ENCODE data around the gene HINFP. TPM values are rescaled to one million over a fixed set of nuclear protein-coding genes. Genes with fewer than 3 reads are reported as not detected.

HINFP gene, protein sequence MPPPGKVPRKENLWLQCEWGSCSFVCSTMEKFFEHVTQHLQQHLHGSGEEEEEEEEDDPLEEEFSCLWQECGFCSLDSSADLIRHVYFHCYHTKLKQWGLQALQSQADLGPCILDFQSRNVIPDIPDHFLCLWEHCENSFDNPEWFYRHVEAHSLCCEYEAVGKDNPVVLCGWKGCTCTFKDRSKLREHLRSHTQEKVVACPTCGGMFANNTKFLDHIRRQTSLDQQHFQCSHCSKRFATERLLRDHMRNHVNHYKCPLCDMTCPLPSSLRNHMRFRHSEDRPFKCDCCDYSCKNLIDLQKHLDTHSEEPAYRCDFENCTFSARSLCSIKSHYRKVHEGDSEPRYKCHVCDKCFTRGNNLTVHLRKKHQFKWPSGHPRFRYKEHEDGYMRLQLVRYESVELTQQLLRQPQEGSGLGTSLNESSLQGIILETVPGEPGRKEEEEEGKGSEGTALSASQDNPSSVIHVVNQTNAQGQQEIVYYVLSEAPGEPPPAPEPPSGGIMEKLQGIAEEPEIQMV
- 10 to 100 TPM in 7 of 9 donors, 1 to 10 TPM in 2; 9.4 to 16.3 (median 12.8) TPM for total RNA-seq
- polyA plus RNA-seq = 10 to 100 TPM; 10.8 to 12.9 TPM
- long read RNA-seq, donor 1, partial matches to known transcripts = 0 of 6 reads
- long read RNA-seq, donor 1, other reads (novel, unspliced or antisense) = 5 of 6 reads
- long read RNA-seq, donor 2, transcript HINFP-201 (10 exons, 3,163 nt) = major isoform, 24 of 49 reads
- long read RNA-seq, donor 2, partial matches to known transcripts = 7 of 49 reads
- long read RNA-seq, donor 2, other reads (novel, unspliced or antisense) = 18 of 49 reads
- long read RNA-seq, donor 3, partial matches to known transcripts = 1 of 5 reads
- long read RNA-seq, donor 3, other reads (novel, unspliced or antisense) = 0 of 5 reads

DNA sequence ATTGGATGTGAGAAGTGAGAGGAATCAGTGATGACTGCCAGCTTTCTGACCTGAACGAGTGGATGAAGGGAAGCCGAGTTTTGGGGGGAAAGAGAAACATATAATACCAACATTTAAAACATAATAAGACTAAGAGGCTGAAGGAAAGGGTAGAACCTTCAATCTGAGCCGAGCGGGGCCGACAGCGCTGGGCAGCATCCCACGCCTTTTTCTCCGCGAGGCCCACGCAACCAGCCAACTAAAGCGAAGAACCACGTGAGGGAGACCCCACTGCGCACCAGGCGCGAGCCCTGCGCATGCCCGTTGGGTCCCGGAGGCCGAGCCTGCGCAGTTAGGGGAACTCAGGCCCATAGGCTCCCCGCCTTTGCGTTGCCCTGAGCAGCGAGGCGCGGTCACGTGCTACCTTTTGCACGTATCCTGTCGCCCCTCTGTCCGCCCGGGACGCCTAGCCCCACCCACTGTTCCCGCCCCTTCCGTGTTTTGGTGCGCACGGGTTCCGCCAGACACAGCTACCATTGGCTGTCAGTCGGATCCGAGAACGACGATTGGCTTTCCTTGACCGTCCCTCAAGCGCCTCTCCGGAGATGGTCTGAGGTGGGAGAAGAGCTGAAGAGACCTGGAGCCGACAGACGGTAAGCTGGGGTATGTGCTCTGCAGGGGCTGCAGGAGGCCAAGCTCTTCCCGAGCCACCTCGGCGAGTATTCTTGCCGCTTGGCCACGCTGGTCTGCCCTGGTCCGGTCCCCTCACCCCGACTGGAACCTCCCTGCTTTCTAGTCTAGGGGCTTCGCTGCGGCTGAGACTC lies at the start of gene HINFP:
Gene HINFP (plus strand): TSS at position 573 of the 803 bp plus-strand sequence. CDS start 5,365 bp downstream, outside the sequence.
- DNase-seq (peak; percentile 100), ATAC-seq (peak; percentile 100)
- H3K27me3 ChIP-seq = no peaks in the 10 kb centered on the region
- peak within 1 kb of the TSS; percentile 65 to 97 (median 83) for H3K4me3 ChIP-seq
- H3K36me3 ChIP-seq = peaks cover 0 to 43% (median 25%) of the 10 kb centered on the region in 9 donors
- 0% methylated on average over 24 to 54 of the region's 54 CpGs for WGBS, 4 donors
- no peaks in the 10 kb centered on the region for H3K9me3 ChIP-seq
- H3K4me1 ChIP-seq = peaks cover 5 to 37% (median 17%) of the 10 kb centered on the region in 12 donors
- intact Hi-C loops (cut with DNase I) = no loop called here
- peak within 1 kb of the TSS; percentile 11 to 89 (median 82) for H3K27ac ChIP-seq
- TF ChIP-seq, protein P1, sequence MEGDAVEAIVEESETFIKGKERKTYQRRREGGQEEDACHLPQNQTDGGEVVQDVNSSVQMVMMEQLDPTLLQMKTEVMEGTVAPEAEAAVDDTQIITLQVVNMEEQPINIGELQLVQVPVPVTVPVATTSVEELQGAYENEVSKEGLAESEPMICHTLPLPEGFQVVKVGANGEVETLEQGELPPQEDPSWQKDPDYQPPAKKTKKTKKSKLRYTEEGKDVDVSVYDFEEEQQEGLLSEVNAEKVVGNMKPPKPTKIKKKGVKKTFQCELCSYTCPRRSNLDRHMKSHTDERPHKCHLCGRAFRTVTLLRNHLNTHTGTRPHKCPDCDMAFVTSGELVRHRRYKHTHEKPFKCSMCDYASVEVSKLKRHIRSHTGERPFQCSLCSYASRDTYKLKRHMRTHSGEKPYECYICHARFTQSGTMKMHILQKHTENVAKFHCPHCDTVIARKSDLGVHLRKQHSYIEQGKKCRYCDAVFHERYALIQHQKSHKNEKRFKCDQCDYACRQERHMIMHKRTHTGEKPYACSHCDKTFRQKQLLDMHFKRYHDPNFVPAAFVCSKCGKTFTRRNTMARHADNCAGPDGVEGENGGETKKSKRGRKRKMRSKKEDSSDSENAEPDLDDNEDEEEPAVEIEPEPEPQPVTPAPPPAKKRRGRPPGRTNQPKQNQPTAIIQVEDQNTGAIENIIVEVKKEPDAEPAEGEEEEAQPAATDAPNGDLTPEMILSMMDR (IDR thresholded peaks at IDR 0.05) = no peak
- peak in 1 of 2 donors; percentile 74 for TF ChIP-seq POLR2A (IDR thresholded peaks at IDR 0.05)

GRCh38 chr11:119077839-119078238 lies 43.5 kb upstream of the HINFP start:
- Histone ChIP-seq H3K27me3 (no peaks in the 10 kb centered on the region), H3K9me3 (no peaks in the 10 kb centered on the region), H3K4me3 (no peak overlapping the region), H3K27ac (no peak overlapping the region), H3K36me3 (peaks cover 5 to 100% (median 98%) of the 10 kb centered on the region in 9 donors), H3K4me1 (peaks cover 0 to 11% (median 0%) of the 10 kb centered on the region in 12 donors)
- intact Hi-C loops (cut with DNase I) = no loop called here
- DNase-seq (peak in 1 of 5 donors; percentile 15), ATAC-seq (no peak)
- 94 to 96% (median 95%) methylated on average over 11 of the region's 11 CpGs for WGBS, 4 donors
- TF ChIP-seq POLR2A (IDR thresholded peaks at IDR 0.05) = no peak
- TF ChIP-seq, protein P1 (IDR thresholded peaks at IDR 0.05) = no peak

- TF ChIP-seq, protein P1 (IDR thresholded peaks at IDR 0.05) = no peak
- TF ChIP-seq POLR2A (IDR thresholded peaks at IDR 0.05) = no peak
- Histone ChIP-seq H3K27me3 (no peaks in the 10 kb centered on the region), H3K36me3 (peaks cover 5 to 90% (median 88%) of the 10 kb centered on the region in 9 donors), H3K4me3 (no peak overlapping the region), H3K9me3 (no peaks in the 10 kb centered on the region), H3K27ac (no peak overlapping the region), H3K4me1 (peaks cover 0 to 11% (median 0%) of the 10 kb centered on the region in 12 donors)
- DNase-seq (peak in 1 of 5 donors; percentile 8), ATAC-seq (no peak)
- intact Hi-C loops (cut with DNase I) = no loop called here
- 91 to 96% (median 93%) methylated on average over 15 to 19 of the region's 19 CpGs for WGBS, 4 donors
Observed at GRCh38 chr11:119078675-119079420, 42.5 kb upstream of the HINFP start.
